ENCODE results near the gene PIGR.

PIGR gene

GRCh38 chr1:206946261-206946660 is at the start of gene PIGR:
Gene PIGR, minus strand, starts transcription at chr1:206946466. Its CDS starts 5,935 bp downstream, at chr1:206940531.
- DNase-seq (ENCODE audit: low read depth in 2 of 2): no peak

DNA sequence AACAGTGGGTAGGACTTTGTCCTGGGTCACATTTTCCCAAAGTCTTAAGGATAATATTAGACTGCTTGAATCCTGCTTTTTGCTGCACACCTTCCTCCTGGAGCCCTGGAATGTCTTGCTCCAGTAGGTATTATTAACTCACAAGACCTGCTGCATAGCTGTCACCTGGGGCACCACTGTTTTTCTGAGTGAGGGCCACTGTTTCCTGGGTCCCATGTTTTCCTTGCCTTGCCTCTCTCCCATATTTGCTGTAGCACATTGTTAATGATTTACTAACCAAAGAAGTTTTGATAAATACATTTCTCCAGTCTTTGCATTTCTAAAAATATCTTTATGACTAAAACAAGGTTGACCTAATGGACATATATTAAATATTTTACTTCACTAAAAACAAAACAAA is 46.5 kb upstream of the PIGR start:
- no peak for DNase-seq (ENCODE audit: low read depth in 2 of 2)

DNA sequence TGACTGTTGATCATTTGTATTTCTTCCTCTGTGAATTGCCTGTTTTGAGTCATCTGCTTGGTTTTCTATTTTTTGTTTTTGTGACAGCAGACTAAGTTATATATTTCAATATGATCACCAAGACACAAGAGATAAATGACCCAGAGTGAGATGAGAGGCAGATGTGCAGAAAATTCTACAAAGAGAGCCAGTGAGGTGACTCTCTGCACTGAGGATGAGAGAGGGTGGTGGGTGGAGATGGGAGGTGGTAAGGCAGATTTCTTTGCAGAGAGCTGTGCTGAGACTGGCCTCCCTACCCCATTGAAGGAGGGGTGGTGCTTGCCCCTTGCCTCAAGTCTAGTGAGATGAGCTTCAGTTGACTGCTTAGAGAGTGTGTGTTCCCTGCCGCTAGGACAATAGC is 41.6 kb upstream of the PIGR start:
- no peak for DNase-seq (ENCODE audit: low read depth in 2 of 2)

GRCh38 chr1:206986885-206987284 is 40.6 kb upstream of the PIGR start:
- DNase-seq (ENCODE audit: low read depth in 2 of 2): no peak

GRCh38 chr1:206986402-206986801 is 40.1 kb upstream of the PIGR start:
- DNase-seq (ENCODE audit: low read depth in 2 of 2): no peak

- no peak for DNase-seq (ENCODE audit: low read depth in 2 of 2)
These were observed 39.0 kb upstream of the PIGR start for GRCh38 chr1:206985162-206985749.

GRCh38 chr1:206982216-206982615 is 36.0 kb upstream of the PIGR start:
- DNase-seq (ENCODE audit: low read depth in 2 of 2): no peak

GRCh38 chr1:206979379-206980043 is 33.2 kb upstream of the PIGR start:
- DNase-seq (ENCODE audit: low read depth in 2 of 2): no peak

- no peak for DNase-seq (ENCODE audit: low read depth in 2 of 2)
These were observed 32.0 kb upstream of the PIGR start for GRCh38 chr1:206978259-206978658.

- DNase-seq (ENCODE audit: low read depth in 2 of 2): no peak
These were observed 29.0 kb upstream of the PIGR start for GRCh38 chr1:206975306-206975705.

DNA sequence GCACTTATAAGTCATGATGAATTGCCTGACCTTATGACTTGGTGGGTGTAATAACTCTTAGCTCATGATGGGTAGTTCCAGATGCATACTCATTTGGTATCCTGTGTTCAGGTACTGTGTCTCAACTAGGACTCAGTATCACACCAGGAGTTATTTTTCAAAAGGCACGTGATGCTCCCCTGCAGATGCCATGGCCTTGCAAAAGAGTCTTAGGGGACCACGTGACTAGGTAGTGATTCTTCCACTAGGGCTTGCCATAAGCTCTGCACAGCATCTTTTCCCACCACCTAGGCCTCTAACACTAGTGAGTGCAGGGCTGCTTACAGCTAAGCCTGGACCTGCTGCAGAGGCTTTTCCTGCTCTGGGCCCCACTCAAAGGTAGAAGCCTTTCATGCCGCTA is 27.9 kb upstream of the PIGR start:
- no peak for DNase-seq (ENCODE audit: low read depth in 2 of 2)

- DNase-seq (ENCODE audit: low read depth in 2 of 2): no peak
These were observed 26.5 kb upstream of the PIGR start for GRCh38 chr1:206972728-206973127.

DNA sequence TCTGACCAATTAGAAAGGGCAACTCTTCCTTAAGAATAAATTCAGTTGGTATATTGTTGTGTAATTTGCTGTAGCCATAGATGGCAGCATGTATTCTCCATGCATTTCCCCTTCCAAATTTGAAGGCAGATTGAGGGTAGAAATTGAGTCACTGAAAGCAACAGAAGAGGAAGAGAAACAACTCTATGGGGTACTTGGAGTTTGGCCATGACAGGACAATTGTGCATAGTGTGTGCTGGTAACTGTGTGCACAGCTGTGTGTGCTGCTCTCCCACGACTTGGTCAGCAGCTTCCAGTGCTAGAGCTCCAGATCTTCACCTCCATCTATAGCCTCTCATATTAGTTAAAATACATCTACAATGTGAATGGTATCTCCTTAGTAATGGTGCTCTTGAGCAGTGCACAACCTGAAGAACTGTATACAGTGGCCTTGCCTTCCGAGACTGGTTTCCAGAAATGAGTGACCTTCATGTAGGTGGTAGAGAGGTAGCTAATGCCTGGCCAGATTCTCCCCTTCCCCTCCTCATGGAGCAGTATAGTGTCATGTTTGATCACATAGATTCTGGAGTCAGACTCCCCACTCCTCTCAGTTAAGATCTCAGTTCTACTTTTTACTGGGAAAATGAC is 24.9 kb upstream of the PIGR start:
- DNase-seq (ENCODE audit: low read depth in 2 of 2): no peak

DNA sequence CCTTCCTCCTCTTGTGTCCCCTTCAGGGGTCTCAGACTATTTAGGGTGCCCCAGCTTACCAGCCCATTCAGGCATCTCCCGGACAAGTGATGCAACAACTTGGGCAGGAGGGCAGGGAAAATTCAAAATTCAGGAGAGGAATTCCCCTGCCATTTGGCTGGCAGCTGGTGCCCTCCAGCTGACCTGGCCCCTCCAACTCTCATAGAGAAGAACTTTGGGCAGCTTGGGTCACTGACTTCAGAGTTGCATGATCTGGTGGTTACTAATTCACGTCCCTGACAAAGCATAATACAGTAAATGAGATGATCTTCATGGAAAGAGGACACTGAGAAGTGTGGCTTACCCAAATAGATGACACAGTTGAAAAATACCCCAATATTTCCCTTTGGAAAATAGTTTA is 24.2 kb upstream of the PIGR start, which contains the start of gene FCAMR:
FCAMR (minus strand) TSS at position 15 of the 400 bp plus-strand sequence. CDS start 335 bp downstream, outside the sequence.
- DNase-seq (ENCODE audit: low read depth in 2 of 2): no peak

GRCh38 chr1:206969090-206969489 is 22.8 kb upstream of the PIGR start:
- no peak for DNase-seq (ENCODE audit: low read depth in 2 of 2)

- peak in 1 of 2 experiments; percentile 7 for DNase-seq (ENCODE audit: low read depth in 2 of 2)
These were observed 21.0 kb upstream of the PIGR start for GRCh38 chr1:206967096-206967849.

DNA sequence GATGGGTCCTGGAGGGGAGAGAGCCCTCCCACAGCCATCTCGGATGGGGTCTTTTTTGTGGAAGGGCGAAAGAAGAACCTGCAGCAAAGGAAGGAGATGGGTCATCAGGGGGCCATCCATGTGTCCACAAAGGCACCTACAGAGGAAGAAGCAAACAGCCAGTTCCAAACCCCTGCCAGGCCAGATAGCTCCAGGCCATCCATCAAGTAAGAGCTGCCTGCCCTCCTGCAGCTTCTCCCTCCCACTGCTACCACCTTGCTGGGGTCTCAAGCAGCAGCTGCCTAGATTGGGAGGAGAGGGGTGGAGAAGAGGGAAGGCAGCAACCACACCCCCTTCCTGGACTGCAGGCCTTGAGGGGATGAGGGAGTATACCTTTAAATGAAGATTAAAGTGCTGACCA is 19.5 kb upstream of the PIGR start:
- no peak for DNase-seq (ENCODE audit: low read depth in 2 of 2)

GRCh38 chr1:206963740-206964139 is 17.5 kb upstream of the PIGR start:
- no peak for DNase-seq (ENCODE audit: low read depth in 2 of 2)

DNA sequence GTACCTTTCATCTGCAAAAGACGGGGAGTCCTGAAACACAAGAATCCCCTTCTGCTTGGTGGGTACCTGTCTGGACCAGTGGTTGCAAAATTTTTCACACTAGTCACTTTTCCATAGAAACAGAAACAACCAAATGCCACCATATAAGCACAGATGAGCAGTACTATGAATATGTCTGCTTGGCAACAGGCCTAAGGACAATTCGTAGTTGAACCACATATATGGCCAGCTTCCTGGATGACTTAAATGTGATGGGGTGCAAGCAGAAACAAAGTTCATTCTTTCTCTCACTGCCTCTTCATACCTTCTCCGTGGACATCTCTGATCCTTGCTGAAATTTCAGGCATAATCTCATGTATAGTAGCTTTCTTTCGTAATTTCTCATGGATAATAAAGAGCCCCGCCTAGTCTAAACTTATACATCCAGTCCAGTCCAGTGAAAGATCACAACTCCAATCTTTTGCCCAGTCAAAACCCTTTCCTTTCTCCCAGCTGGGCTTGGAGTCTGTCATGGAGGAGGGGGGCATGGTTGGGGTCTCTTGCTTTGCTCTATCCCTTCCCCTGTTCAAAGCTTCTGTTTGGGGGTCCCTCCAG is 16.9 kb upstream of the PIGR start:
- DNase-seq (ENCODE audit: low read depth in 2 of 2): no peak

DNA sequence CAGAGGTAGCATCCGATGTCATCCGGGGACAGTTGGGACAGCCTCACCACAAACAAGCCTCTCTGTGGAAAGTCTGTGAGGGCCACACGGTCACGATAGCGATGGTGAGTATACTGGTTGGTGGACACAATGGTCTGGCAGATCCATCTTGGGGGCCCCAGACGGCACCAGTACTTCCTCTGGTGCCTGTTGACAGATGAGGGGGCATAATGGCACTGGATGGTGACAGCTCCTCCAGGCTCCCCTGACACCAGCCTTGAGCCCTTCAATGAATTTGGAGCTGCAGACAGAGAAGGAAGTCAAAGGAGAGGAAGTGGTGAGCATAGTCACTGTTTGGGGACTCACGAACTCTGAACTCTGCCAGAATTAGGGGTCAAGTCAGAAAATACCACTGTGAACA is 16.0 kb upstream of the PIGR start:
- no peak for DNase-seq (ENCODE audit: low read depth in 2 of 2)

- no peak for DNase-seq (ENCODE audit: low read depth in 2 of 2)
These were observed 15.4 kb upstream of the PIGR start for GRCh38 chr1:206961668-206962067.
